Femur (tissue), 1 donor: Measurements from ENCODE around the gene NTRK2.
"Not testable (repeated sequence)": the region's sequence is repeated elsewhere in the genome, so short reads cannot be mapped to it uniquely, and the experiment has no call there.

Source experiments
- DNase-seq: peaks from one replicate; pipeline ENCODE4 v3.0.0-alpha.2; 2017

Gene NTRK2

GRCh38 chr9:84858364-84858763 lies 188.8 kb downstream of the NTRK2 start:
- DNase-seq = peak; percentile 54

GRCh38 chr9:84860249-84861115 lies 191.0 kb downstream of the NTRK2 start:
- DNase-seq = no peak

- no peak for DNase-seq
Measured at GRCh38 chr9:84861455-84861854, 191.9 kb downstream of the NTRK2 start.

GRCh38 chr9:84862308-84862707 lies 192.8 kb downstream of the NTRK2 start:
- DNase-seq = no peak

- peak; percentile 35 for DNase-seq
Measured at GRCh38 chr9:84862810-84863287, 193.3 kb downstream of the NTRK2 start.

- no peak for DNase-seq
Measured at GRCh38 chr9:84863372-84863771, 193.8 kb downstream of the NTRK2 start.

GRCh38 chr9:84866396-84867175 lies 197.1 kb downstream of the NTRK2 start:
- no peak for DNase-seq

GRCh38 chr9:84867186-84867585 lies 197.7 kb downstream of the NTRK2 start:
- no peak for DNase-seq

GRCh38 chr9:84869091-84869490 lies 199.6 kb downstream of the NTRK2 start:
- DNase-seq = no peak

- DNase-seq = no peak
Measured at GRCh38 chr9:84871983-84872382, 202.5 kb downstream of the NTRK2 start.

GRCh38 chr9:84874022-84874421 lies 204.5 kb downstream of the NTRK2 start:
- no peak for DNase-seq

- no peak for DNase-seq
Measured at GRCh38 chr9:84874596-84874995, 205.1 kb downstream of the NTRK2 start.

GRCh38 chr9:84875193-84875592 lies 205.7 kb downstream of the NTRK2 start:
- no peak for DNase-seq

- DNase-seq = no peak
Measured at GRCh38 chr9:84879631-84880030, 210.1 kb downstream of the NTRK2 start.

- DNase-seq = no peak
Measured at GRCh38 chr9:84880835-84881234, 211.3 kb downstream of the NTRK2 start.

- no peak for DNase-seq
Measured at GRCh38 chr9:84886866-84887265, 217.3 kb downstream of the NTRK2 start.

- no peak for DNase-seq
Measured at GRCh38 chr9:84891924-84892323, 222.4 kb downstream of the NTRK2 start.

GRCh38 chr9:84893419-84894128 lies 224.0 kb downstream of the NTRK2 start:
- no peak for DNase-seq

GRCh38 chr9:84894859-84895258 lies 225.3 kb downstream of the NTRK2 start:
- no peak for DNase-seq

- no peak for DNase-seq
Measured at GRCh38 chr9:84897362-84898094, 228.0 kb downstream of the NTRK2 start.

- DNase-seq = no peak
Measured at GRCh38 chr9:84898188-84898587, 228.7 kb downstream of the NTRK2 start.

- DNase-seq = not testable (repeated sequence)
Measured at GRCh38 chr9:84898618-84899017, 229.1 kb downstream of the NTRK2 start.

GRCh38 chr9:84899326-84899725 lies 229.8 kb downstream of the NTRK2 start:
- no peak for DNase-seq
